Heart left ventricle (tissue), 16 donors: ENCODE measurements around the gene CHIC2. TPM values are rescaled to one million over a fixed set of nuclear protein-coding genes. Genes with fewer than 3 reads are reported as not detected.

Experiments used
- ATAC-seq, 4 donors: fragments of 200-7000 bp; cut with Tn5 transposase; one replicate each; pipeline ENCODE4 v1.9.1; 2020 to 2022; ENCODE audit warnings: moderate library complexity in 4 of 4, mild to moderate bottlenecking in 3 of 4, moderate number of reproducible peaks in 1 of 4
- DNase-seq, 5 donors: peaks; one replicate each; pipeline ENCODE4 v3.0.0-alpha.2; 2020
- H3K27ac ChIP-seq, 12 donors: fragments of 200-600 bp; sonication (generic) in 4 of 12; one replicate each; pipeline versions ENCODE4 v1.5.0 to v1.8.0; 2016 to 2022; ENCODE audit warnings: mild to moderate bottlenecking in 2 of 12
- H3K27me3 ChIP-seq, 9 donors: fragments of 200-600 bp; sonication (generic) in 2 of 9; one replicate each; pipeline versions ENCODE4 v1.5.1 to v1.8.0; 2016 to 2022; ENCODE audit warnings: mild to moderate bottlenecking in 3 of 9
- H3K36me3 ChIP-seq, 9 donors: fragments of 200-600 bp; sonication (generic) in 2 of 9; one replicate each; pipeline versions ENCODE4 v1.5.0 to v1.8.0; 2018 to 2022; ENCODE audit warnings: mild to moderate bottlenecking in 2 of 9
- H3K4me1 ChIP-seq, 12 donors: fragments of 200-600 bp; sonication (generic) in 4 of 12; one replicate each; pipeline versions ENCODE4 v1.5.0 to v1.8.0; 2016 to 2022; ENCODE audit warnings: mild to moderate bottlenecking in 3 of 12
- H3K4me3 ChIP-seq, 12 donors: fragments of 200-600 bp; sonication (generic) in 4 of 12; one replicate each; pipeline versions ENCODE4 v1.5.0 to v1.8.0; 2017 to 2022; ENCODE audit warnings: mild to moderate bottlenecking in 9 of 12, moderate library complexity in 4 of 12
- H3K9me3 ChIP-seq, 12 donors: fragments of 200-600 bp; sonication (generic) in 4 of 12; one replicate each; pipeline versions ENCODE4 v1.5.0 to v1.8.0; 2016 to 2022; ENCODE audit warnings: mild to moderate bottlenecking in 1 of 12
- POLR2A ChIP-seq, 2 donors: fragments of 450-650 bp; IDR thresholded peaks; one replicate each; pipeline ENCODE4 v1.6.1; 2017; ENCODE audit warnings: antibody characterized with exemption in 2 of 2, mild to moderate bottlenecking in 2 of 2, moderate library complexity in 2 of 2
- WGBS, 4 donors: extraction: QIAGEN DNeasy Blood & Tissue Kit in 2 of 4; methylation state at CpG; one replicate each; pipeline versions ENCODE4 v1.1.5 to v1.1.7; 2013 to 2018; 5-methylcytosine and 5-hydroxymethylcytosine counted together
- intact Hi-C, 10 donors: fragments of 100-400 bp; cut with DNase I; formaldehyde crosslinking; loops; one replicate each; pipeline versions ENCODE4 v1.11.1 to v1.14.2; 2022
- polyA plus RNA-seq, 2 donors: library from polyadenylated mRNA; stranded (reverse); fragments of 200-250 nt; gene quantifications; one replicate each; pipeline ENCODE4 v1.2.3, GENCODE V29; 2013
- total RNA-seq, 9 donors: library from RNA; depleted of rRNA in 2 of 9; stranded (reverse); fragments of >200 nt in 2 of 9; fragmentation: NEBNext Ultra II Directional in 3 of 9; extraction: Animal tissue kit (Norgen Biotek cat#: 25700) in 3 of 9; gene quantifications; one replicate each; pipeline versions ENCODE4 v1.1.0 to v1.2.4, GENCODE V29; 2016 to 2023
- TF ChIP-seq, protein P1 (sequence below), 12 donors: fragments of 200-600 bp; sonication (generic) in 4 of 12; IDR thresholded peaks; one replicate each; pipeline versions ENCODE4 v1.5.0 to v1.8.0; 2018 to 2022; ENCODE audit warnings: antibody characterized with exemption in 12 of 12, mild to moderate bottlenecking in 5 of 12
- donor health status: ischemic (EF 13 %, LVEDD 7.1; RV severe dilation, severe dysfunction).
- donor health status: healthy with polysubstance abuse.
- donor health status: DM: no; HTN: yes; CAD: no.
- donor health status: DM: no; HTN: no; CAD: no.
- donor health status: ischemic (EF 25% LVEDD 6.9; RV normal size, moderate dysfunction).
- donor health status: ischemic (EF 25% LVEDD 5.7; RV mildly dilated, moderate dysfunction).
- donor health status: healthy.
- donor health status: DM: yes; HTN: yes; CAD: no.
- donor health status: ischemic (EF 35%, LVEDD 5.7; RV mildly dilated, moderate dysfunction).
- donor health status: nonischemic (EF 11% LVEDD 7.7; RV severe dilation, severe dysfunction).
- donor health status: DM: yes; HTN: yes; CAD: no.
- donor health status: PGD.
- donor health status: ischemic (EF 29% LVEDD 5.4; RV normal size, mild dysfunction).
- donor health status: nonischemic (EF 23%, LVEDD 6.1; RV moderate dilation, normal function).

The CHIC2 gene
- total and polyA plus RNA-seq, 11 donors: 5.5 to 17.8 (median 11.2) TPM

GRCh38 chr4:53974561-53974960 lies 89.8 kb downstream of the CHIC2 start:
- DNase-seq: no peak
- 92 to 97% (median 96%) methylated on average over 2 of the region's 2 CpGs for WGBS, 4 donors
- peaks cover 0 to 5% (median 0%) of the 10 kb centered on the region in 12 donors for H3K9me3 ChIP-seq
- TF ChIP-seq, protein P1, sequence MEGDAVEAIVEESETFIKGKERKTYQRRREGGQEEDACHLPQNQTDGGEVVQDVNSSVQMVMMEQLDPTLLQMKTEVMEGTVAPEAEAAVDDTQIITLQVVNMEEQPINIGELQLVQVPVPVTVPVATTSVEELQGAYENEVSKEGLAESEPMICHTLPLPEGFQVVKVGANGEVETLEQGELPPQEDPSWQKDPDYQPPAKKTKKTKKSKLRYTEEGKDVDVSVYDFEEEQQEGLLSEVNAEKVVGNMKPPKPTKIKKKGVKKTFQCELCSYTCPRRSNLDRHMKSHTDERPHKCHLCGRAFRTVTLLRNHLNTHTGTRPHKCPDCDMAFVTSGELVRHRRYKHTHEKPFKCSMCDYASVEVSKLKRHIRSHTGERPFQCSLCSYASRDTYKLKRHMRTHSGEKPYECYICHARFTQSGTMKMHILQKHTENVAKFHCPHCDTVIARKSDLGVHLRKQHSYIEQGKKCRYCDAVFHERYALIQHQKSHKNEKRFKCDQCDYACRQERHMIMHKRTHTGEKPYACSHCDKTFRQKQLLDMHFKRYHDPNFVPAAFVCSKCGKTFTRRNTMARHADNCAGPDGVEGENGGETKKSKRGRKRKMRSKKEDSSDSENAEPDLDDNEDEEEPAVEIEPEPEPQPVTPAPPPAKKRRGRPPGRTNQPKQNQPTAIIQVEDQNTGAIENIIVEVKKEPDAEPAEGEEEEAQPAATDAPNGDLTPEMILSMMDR (IDR thresholded peaks at IDR 0.05): no peak
- no peak for TF ChIP-seq POLR2A (IDR thresholded peaks at IDR 0.05)
- ATAC-seq: no peak
- H3K27me3 ChIP-seq: no peaks in the 10 kb centered on the region
- H3K27ac ChIP-seq: no peak overlapping the region
- no peaks in the 10 kb centered on the region for H3K36me3 ChIP-seq
- no peaks in the 10 kb centered on the region for H3K4me1 ChIP-seq
- H3K4me3 ChIP-seq: no peak overlapping the region
- intact Hi-C loops: no loop called here

GRCh38 chr4:53967986-53968385 lies 96.4 kb downstream of the CHIC2 start:
- WGBS, 4 donors: 86 to 89% (median 87%) methylated on average over 1 of the region's 1 CpG
- H3K27me3 ChIP-seq: no peaks in the 10 kb centered on the region
- peaks cover 0 to 5% (median 0%) of the 10 kb centered on the region in 12 donors for H3K9me3 ChIP-seq
- H3K4me3 ChIP-seq: no peak overlapping the region
- intact Hi-C loops: no loop called here
- DNase-seq: no peak
- no peak for TF ChIP-seq POLR2A (IDR thresholded peaks at IDR 0.05)
- H3K36me3 ChIP-seq: no peaks in the 10 kb centered on the region
- ATAC-seq: no peak
- H3K4me1 ChIP-seq: peaks cover 0 to 8% (median 0%) of the 10 kb centered on the region in 12 donors
- no peak overlapping the region for H3K27ac ChIP-seq

DNA sequence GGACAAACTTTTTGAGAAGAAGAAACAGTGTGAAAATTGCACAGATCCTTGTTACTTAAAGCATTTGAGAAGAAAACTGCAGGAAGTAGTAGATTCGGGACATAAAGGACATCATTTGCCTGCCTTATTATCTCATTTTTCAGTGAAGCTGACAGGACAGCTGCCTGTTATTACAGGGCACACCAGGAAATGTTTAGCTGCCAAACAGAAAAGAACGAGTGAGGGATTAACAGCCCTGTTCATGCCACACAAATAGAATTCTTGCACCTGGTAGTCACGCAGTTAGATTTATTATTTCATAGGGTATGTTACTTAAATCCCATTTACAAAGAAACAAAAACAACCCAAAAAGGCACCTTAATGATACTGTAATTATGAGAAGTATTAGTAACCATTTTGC lies 100.6 kb downstream of the CHIC2 start:
- 61 to 75% (median 71%) methylated on average over 3 of the region's 3 CpGs for WGBS, 4 donors
- Histone ChIP-seq H3K9me3 (peaks cover 0 to 3% (median 0%) of the 10 kb centered on the region in 12 donors), H3K4me3 (no peak overlapping the region), H3K27me3 (no peaks in the 10 kb centered on the region), H3K4me1 (peaks cover 0 to 8% (median 0%) of the 10 kb centered on the region in 12 donors), H3K27ac (no peak overlapping the region), H3K36me3 (no peaks in the 10 kb centered on the region)
- DNase-seq (no peak), ATAC-seq (no peak)
- TF ChIP-seq, protein P1 (IDR thresholded peaks at IDR 0.05): no peak
- TF ChIP-seq POLR2A (IDR thresholded peaks at IDR 0.05): no peak
- intact Hi-C loops: no loop called here

- intact Hi-C loops: no loop called here
- H3K4me3 ChIP-seq: no peak overlapping the region
- ATAC-seq (no peak), DNase-seq (no peak)
- H3K9me3 ChIP-seq: no peaks in the 10 kb centered on the region
- H3K27me3 ChIP-seq: no peaks in the 10 kb centered on the region
- H3K36me3 ChIP-seq: no peaks in the 10 kb centered on the region
- TF ChIP-seq, protein P1 (IDR thresholded peaks at IDR 0.05): no peak
- no peak for TF ChIP-seq POLR2A (IDR thresholded peaks at IDR 0.05)
- peaks cover 0 to 8% (median 0%) of the 10 kb centered on the region in 12 donors for H3K4me1 ChIP-seq
- 86 to 90% (median 88%) methylated on average over 4 of the region's 4 CpGs for WGBS, 4 donors
- H3K27ac ChIP-seq: peak overlapping the region in 1 of 12 donors; percentile 22
These were observed 101.1 kb downstream of the CHIC2 start for GRCh38 chr4:53963336-53963735.
